Muscle layer of colon (tissue), 2 donors: ENCODE data around the gene TPSAB1.
"Not testable (repeated sequence)": the region's sequence is repeated elsewhere in the genome, so short reads cannot be mapped to it uniquely, and the experiment has no call there.

Experiments
- H3K27ac ChIP-seq: one replicate; pipeline ENCODE4 v1.7.0; 2013; ENCODE audit warnings: low read depth, mild to moderate bottlenecking, low read length, moderate library complexity
- H3K27me3 ChIP-seq, 2 donors: one replicate each; pipeline ENCODE4 v1.7.0; 2013; ENCODE audit warnings: low read length in 2 of 2, mild to moderate bottlenecking in 2 of 2; ENCODE audit not compliant: insufficient read depth in 2 of 2, control insufficient read depth in 1 of 2
- H3K36me3 ChIP-seq: one replicate; pipeline ENCODE4 v1.7.0; 2013; ENCODE audit warnings: mild to moderate bottlenecking, low read length; ENCODE audit not compliant: insufficient read depth
- H3K4me1 ChIP-seq: one replicate; pipeline ENCODE4 v1.7.0; 2013; ENCODE audit warnings: mild to moderate bottlenecking, low read length; ENCODE audit not compliant: insufficient read depth
- H3K4me3 ChIP-seq, 2 donors: one replicate each; pipeline ENCODE4 v1.7.0; 2013; ENCODE audit warnings: low read length in 2 of 2, low read depth in 1 of 2, mild to moderate bottlenecking in 1 of 2, moderate library complexity in 1 of 2
- H3K9ac ChIP-seq: one replicate; pipeline ENCODE4 v1.7.0; 2013; ENCODE audit warnings: low read length
- H3K9me3 ChIP-seq: one replicate; pipeline ENCODE4 v1.7.0; 2013; ENCODE audit warnings: mild to moderate bottlenecking, low read length
- donor health status: abdominal sarcoma.
- donor health status: Adenocarcinoma of cecum.

TPSAB1 gene

DNA sequence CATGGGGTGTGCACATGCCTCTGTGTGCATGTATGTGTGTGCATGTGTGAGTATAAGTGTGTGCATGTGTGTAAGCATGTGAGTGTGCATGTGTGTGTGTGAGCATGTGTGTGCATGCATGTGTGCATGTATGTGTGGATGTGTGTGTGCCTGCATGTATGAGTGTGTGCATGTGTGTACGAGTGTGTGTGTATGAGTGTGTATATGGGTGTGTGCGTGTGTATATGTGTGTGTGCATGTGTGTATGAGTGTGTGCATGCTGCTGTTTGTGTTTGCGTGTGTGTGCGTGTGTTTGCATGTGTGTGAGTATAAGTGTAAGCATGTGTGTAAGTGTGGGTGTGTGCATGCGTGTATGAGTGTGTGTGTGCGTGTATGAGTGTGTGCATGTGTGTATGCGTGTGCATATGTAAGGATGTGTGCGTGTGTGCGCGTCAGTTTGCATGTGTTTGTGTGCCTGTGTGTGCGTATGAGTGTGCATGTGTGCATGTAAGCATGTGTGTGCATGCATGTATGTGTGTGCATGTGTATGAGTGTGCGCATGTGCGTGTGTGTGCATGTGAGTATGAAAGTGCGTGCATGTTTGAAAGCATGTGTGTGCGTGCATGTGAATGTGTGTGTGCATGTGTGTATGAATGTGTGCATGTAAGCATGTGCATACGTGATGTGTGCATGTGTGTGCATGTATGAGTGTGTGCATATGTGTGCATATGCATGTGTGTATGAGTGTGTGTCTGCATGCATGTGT, 24.0 kb downstream of the TPSAB1 start:
- H3K36me3 ChIP-seq, result no peaks in the 10 kb centered on the region
- H3K4me3 ChIP-seq, result no peak overlapping the region
- peaks cover 0 to 44% of the 10 kb centered on the region in 2 donors for H3K27me3 ChIP-seq
- no peak overlapping the region for H3K9ac ChIP-seq
- H3K27ac ChIP-seq, result no peak overlapping the region
- H3K4me1 ChIP-seq, result no peaks in the 10 kb centered on the region
- no peaks in the 10 kb centered on the region for H3K9me3 ChIP-seq

DNA sequence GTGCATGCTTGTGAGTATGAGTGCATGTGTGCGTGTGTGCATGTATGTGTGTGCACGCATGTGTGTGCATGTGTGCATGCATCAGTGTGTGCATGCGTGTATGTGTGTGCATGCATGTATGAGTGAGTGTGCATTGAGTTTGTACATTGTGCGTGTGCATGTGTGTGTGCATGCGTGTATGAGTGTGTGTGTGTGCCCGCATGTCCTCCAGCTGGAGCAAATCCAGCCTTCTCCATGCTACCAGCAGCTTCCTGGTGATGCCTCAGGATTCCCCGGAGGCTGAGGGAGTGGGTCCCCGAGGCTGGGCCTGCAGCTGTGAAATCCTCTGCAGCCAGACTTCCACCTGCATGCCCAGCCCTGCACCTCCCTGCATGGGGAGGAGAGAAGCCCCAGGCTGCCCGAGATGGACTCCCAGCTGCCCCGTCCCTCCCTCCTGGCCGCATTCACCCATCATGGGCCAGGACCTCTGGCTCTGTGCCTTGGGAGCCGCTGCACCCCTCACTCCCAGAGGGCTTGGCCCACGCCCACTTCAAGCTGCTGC, 24.7 kb downstream of the TPSAB1 start:
- H3K27me3 ChIP-seq, result peaks cover 0 to 38% of the 10 kb centered on the region in 2 donors
- H3K4me3 ChIP-seq, result no peak overlapping the region
- H3K27ac ChIP-seq, result no peak overlapping the region
- H3K9ac ChIP-seq, result no peak overlapping the region
- H3K36me3 ChIP-seq, result no peaks in the 10 kb centered on the region
- no peaks in the 10 kb centered on the region for H3K9me3 ChIP-seq
- no peaks in the 10 kb centered on the region for H3K4me1 ChIP-seq

- no peak overlapping the region for H3K4me3 ChIP-seq
- no peaks in the 10 kb centered on the region for H3K4me1 ChIP-seq
- no peaks in the 10 kb centered on the region for H3K9me3 ChIP-seq
- no peak overlapping the region for H3K27ac ChIP-seq
- no peaks in the 10 kb centered on the region for H3K36me3 ChIP-seq
- peaks cover 0 to 31% of the 10 kb centered on the region in 2 donors for H3K27me3 ChIP-seq
- no peak overlapping the region for H3K9ac ChIP-seq
These were observed 25.3 kb downstream of the TPSAB1 start for GRCh38 chr16:1265826-1266225.

GRCh38 chr16:1269418-1269817, 28.9 kb downstream of the TPSAB1 start:
- H3K27me3 ChIP-seq, H3K36me3 ChIP-seq, H3K9me3 ChIP-seq, H3K9ac ChIP-seq, H3K4me3 ChIP-seq, H3K27ac ChIP-seq: not testable (repeated sequence)
- peaks cover 10% of the 10 kb centered on the region for H3K4me1 ChIP-seq

GRCh38 chr16:1271380-1271723, 30.8 kb downstream of the TPSAB1 start:
- peaks cover 0 to 5% of the 10 kb centered on the region in 2 donors for H3K27me3 ChIP-seq
- no peak overlapping the region for H3K9ac ChIP-seq

DNA sequence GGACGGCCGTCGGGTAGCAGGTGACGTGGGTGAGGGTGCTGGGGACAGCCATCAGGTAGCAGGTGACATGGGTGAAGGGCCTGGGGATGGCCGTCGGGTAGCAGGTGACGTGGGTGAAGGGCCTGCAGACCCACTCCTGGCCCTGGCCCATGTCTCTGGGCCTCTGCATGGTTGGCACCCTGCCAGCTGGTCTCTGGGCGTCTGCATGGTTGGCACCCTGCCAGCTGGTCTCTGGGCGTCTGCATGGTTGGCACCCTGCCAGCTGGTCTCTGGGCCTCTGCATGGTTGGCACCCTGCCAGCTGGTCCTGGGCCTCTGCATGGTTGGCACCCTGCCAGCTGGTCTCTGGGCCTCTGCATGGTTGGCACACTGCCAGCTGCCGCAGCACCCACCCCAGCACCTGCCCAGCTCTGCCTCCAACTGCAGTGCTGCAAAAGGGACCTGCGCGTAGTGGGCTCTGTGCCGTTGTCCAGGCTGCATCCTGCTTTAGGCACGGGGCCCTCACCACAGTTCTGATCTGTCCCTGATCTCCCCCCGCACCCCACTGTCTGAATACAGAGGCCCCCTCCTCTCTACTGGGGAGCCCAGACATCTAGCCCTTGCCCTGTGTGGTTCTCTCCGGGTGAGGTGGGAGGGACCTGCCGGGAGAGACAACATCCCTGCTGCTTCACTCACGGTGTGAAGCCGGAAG, 31.4 kb downstream of the TPSAB1 start:
- not testable (repeated sequence) for H3K27me3 ChIP-seq, H3K36me3 ChIP-seq

More at GRCh38 chr16:1271380-1271723, 30.8 kb downstream of the TPSAB1 start:
- Histone ChIP-seq H3K9me3 (no peaks in the 10 kb centered on the region), H3K36me3 (no peaks in the 10 kb centered on the region), H3K4me1 (peaks cover 10% of the 10 kb centered on the region), H3K27ac (no peak overlapping the region), H3K4me3 (no peak overlapping the region)

DNA sequence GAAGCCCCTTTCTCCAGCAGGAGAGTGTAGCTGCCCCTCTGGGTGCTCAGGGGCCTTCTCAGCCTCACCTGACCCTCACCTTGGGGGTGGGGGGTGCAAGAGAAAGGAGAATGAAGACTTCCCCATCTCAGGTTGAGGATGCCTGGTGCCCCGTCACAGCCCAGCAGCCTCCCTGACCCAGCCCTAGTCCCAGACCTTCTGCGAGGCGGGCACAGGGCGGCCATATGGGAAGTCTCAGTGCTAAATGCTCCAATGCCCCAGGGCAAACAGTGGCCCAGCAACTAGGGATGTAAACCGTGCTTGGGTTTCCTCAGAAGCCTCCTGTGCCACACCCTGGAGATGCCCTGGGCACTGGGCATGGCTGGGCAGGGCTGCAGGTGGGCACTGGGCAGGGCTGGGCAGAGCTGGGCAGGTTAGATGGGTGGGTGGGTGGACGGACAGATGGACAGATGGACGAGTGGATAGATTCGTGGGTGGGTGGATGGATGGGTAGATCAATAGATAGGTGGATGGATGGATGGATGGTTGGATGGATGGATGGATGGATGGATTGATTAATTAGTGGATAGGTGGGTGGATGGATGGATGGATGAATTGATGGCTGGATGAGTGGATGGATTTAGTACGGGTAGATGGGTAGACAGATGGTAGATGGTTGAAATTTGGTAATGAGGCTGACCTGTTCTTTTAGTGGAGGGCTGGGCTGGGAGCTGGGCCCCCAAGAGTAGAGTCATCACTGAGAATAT, 32.1 kb downstream of the TPSAB1 start:
- H3K36me3 ChIP-seq, result no peaks in the 10 kb centered on the region
- H3K9me3 ChIP-seq, result no peaks in the 10 kb centered on the region
- H3K27me3 ChIP-seq, result peaks cover 0 to 13% of the 10 kb centered on the region in 2 donors
- H3K9ac ChIP-seq, result no peak overlapping the region
- H3K4me1 ChIP-seq, result peaks cover 10% of the 10 kb centered on the region
- no peak overlapping the region for H3K4me3 ChIP-seq
- no peak overlapping the region for H3K27ac ChIP-seq

More for the DNA sequence above, 31.4 kb downstream of the TPSAB1 start:
- not testable (repeated sequence) for H3K27ac ChIP-seq, H3K9me3 ChIP-seq, H3K4me3 ChIP-seq, H3K9ac ChIP-seq
- peaks cover 10% of the 10 kb centered on the region for H3K4me1 ChIP-seq

DNA sequence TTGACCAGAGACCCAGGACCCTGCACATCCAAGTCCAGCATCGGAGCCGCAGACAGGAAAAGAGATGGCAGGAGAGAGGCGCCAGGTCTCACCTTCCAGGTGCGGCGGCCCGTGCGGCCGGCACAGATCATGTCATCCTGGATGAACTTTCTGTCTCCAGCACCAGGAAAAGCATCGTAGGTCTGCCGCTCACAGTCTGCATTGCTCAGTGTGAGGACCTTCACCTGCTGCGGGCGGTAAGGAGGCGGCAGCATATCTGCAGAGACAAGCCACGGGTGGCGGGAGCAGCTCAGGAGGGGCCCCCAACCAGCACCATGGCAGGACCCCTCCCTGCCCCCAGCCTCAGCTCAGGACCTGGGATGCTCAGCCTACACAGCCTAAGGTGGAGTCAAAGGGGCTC, 33.3 kb downstream of the TPSAB1 start:
- H3K9me3 ChIP-seq, result no peaks in the 10 kb centered on the region
- H3K27me3 ChIP-seq, result peaks cover 0 to 24% of the 10 kb centered on the region in 2 donors
- H3K36me3 ChIP-seq, result no peaks in the 10 kb centered on the region
- no peak overlapping the region for H3K4me3 ChIP-seq
- H3K9ac ChIP-seq, result no peak overlapping the region
- H3K4me1 ChIP-seq, result peaks cover 10% of the 10 kb centered on the region
- no peak overlapping the region for H3K27ac ChIP-seq

DNA sequence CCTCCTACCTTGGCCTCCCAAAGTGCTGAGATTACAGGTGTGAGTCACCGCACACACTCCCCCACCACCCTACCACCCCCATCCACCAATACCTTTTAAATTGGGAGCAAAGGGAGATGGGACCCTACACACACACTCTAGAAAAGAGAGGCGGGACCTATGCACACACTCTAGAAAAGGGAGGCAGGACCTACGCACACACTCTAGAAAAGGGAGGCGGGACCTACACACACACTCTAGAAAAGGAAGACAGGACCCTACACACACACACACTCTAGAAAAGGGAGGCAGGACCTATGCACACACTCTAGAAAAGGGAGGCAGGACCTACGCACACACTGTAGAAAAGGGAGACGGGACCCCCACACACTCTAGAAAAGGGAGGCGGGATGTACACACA, 34.3 kb downstream of the TPSAB1 start:
- Histone ChIP-seq H3K9ac (no peak overlapping the region), H3K9me3 (no peaks in the 10 kb centered on the region), H3K4me3 (no peak overlapping the region), H3K36me3 (no peaks in the 10 kb centered on the region), H3K27ac (no peak overlapping the region), H3K27me3 (peaks cover 0 to 26% of the 10 kb centered on the region in 2 donors), H3K4me1 (peaks cover 10% of the 10 kb centered on the region)

DNA sequence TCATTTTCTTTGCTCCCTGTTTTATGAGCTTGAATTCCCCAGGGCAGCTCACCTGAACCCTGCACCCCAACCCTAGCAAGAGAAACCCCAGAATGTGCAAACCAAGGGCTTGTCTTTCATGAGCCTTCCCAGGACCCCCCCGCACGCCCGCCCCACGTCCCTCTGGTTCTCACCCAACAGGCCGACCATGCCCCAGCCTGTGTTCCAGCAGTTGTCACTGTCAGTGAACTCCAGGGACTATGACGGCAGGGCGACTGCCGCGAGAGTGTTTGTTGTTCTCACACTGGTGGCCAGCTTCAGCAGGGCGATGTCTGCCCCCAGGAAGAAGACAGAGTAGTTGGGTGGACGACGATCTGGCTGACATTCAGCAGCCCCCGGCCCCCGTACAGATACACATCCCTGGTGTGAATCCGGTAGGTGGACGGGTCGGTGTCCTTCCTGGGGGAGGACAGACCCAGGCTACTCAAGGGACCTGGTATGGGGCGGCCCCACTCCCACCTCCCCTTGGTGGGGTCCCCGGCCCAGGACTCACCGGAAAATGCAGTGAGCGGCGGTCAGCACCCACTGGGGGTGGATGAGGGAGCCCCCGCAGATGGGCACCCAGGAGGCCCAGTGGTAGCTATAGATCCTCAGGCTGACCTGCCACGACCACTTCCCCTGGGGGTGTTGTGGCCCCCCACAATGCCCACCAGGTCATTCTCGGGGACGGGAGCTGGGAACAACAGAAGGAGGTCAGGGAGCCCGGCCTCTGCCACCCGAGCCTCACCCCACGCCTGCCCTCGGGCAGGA, 35.5 kb downstream of the TPSAB1 start:
- no peak overlapping the region for H3K9ac ChIP-seq
- no peaks in the 10 kb centered on the region for H3K36me3 ChIP-seq
- peaks cover 0 to 26% of the 10 kb centered on the region in 2 donors for H3K27me3 ChIP-seq
- peaks cover 10% of the 10 kb centered on the region for H3K4me1 ChIP-seq
- no peak overlapping the region for H3K27ac ChIP-seq
- no peak overlapping the region for H3K4me3 ChIP-seq
- H3K9me3 ChIP-seq, result no peaks in the 10 kb centered on the region

- Histone ChIP-seq H3K9me3 (no peaks in the 10 kb centered on the region), H3K36me3 (no peaks in the 10 kb centered on the region), H3K4me1 (peaks cover 8% of the 10 kb centered on the region), H3K4me3 (no peak overlapping the region), H3K9ac (no peak overlapping the region), H3K27ac (no peak overlapping the region), H3K27me3 (peaks cover 0 to 26% of the 10 kb centered on the region in 2 donors)
These were observed 36.0 kb downstream of the TPSAB1 start for GRCh38 chr16:1276580-1276878.
